ENCODE data around the gene CDKN2D.

The CDKN2D gene

DNA sequence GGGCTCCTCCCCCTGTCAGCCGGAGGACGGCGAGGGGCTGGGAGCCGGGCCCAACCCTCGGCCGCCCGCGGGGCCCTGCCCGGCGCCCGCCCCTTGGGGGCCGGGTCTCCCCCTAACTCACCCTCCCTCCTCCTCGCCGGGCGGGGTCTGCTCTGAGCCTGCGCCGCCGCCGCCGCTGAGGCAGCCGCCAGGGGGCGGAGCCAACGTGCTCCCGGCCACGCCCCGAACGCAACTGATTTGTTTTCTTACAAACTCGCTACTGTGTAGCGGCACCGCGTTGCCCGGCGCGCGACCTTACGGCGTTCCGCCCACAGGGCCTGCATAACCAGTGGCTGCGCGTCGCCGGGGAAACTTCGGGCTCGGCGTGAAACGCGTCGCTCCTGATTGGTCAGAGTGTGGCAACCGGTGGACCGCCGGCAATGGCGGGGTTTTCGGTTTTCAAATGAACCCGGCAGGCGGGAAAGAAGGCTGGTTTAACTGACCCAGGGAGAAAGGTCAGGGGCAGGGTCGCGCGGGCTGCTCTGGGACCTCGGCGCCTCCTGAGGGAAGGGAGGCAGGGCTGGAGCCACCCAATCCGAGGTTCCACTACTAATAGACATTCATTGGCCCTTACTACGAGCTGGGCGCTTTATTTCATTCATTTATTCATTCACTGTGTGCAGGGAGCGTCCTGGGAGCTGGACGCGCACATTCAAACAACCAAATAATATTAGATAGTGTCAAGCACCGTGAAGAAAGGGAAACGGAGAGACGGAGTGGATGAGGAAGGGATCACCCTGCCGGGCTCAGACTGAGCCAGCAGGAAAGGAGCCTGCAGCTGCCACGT is at the start of gene CDKN2D:
CDKN2D (minus strand) TSS at position 154 of the 826 bp plus-strand sequence. CDS start 326 bp downstream, outside the sequence.
- Histone ChIP-seq H3K4me3 (ENCODE audit: low read depth, low read length) (peak within 1 kb of the TSS; percentile 77), H3K27ac (peak within 1 kb of the TSS; percentile 98), H3K9me3 (ENCODE audit: severe bottlenecking) (no peaks in the 10 kb centered on the region), H3K36me3 (peaks cover 20% of the 10 kb centered on the region), H3K27me3 (ENCODE audit: insufficient read depth, low read depth, severe bottlenecking) (no peaks in the 10 kb centered on the region)
- peak; percentile 100 for DNase-seq
- TF ChIP-seq, protein P1, sequence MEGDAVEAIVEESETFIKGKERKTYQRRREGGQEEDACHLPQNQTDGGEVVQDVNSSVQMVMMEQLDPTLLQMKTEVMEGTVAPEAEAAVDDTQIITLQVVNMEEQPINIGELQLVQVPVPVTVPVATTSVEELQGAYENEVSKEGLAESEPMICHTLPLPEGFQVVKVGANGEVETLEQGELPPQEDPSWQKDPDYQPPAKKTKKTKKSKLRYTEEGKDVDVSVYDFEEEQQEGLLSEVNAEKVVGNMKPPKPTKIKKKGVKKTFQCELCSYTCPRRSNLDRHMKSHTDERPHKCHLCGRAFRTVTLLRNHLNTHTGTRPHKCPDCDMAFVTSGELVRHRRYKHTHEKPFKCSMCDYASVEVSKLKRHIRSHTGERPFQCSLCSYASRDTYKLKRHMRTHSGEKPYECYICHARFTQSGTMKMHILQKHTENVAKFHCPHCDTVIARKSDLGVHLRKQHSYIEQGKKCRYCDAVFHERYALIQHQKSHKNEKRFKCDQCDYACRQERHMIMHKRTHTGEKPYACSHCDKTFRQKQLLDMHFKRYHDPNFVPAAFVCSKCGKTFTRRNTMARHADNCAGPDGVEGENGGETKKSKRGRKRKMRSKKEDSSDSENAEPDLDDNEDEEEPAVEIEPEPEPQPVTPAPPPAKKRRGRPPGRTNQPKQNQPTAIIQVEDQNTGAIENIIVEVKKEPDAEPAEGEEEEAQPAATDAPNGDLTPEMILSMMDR (IDR thresholded peaks at IDR 0.05; ENCODE audit: low read depth, low read length): no peak

GRCh38 chr19:10617409-10618121 is 48.8 kb upstream of the CDKN2D start:
- Histone ChIP-seq H3K27ac (no peak overlapping the region), H3K4me3 (ENCODE audit: low read depth, low read length) (no peak overlapping the region)

DNA sequence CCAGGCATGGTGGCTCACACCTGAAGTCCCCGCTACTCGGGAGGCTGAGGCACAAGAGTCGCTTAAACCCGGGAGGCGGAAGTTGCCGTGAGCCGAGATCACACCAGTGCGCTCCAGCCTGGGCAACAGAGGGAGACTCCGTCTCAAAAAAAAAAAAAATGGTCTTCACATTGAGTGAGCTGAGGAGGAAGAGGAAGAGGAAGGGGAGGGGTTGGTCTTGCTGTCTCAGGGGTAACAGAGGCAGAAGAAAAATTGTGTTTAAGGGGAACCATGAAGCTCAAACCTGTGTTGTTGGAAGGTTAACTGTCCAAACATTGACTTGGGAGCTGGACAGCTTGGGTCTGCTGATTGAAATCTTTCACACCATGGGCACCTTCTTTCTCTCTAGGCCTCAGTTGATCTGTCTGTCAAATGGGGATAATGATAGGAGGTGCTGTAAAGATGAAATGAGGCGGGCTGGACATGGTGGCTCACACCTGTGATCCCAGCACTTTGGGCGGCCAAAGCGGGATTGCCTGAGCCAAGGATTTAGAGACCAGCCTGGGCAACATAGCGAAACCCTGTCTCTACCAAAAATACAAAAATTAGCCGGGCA is 46.7 kb upstream of the CDKN2D start:
- no peaks in the 10 kb centered on the region for H3K9me3 ChIP-seq (ENCODE audit: severe bottlenecking)
- no peak overlapping the region for H3K4me3 ChIP-seq (ENCODE audit: low read depth, low read length)
- no peak for DNase-seq
- no peak overlapping the region for H3K27ac ChIP-seq
- no peaks in the 10 kb centered on the region for H3K27me3 ChIP-seq (ENCODE audit: insufficient read depth, low read depth, severe bottlenecking)
- no peaks in the 10 kb centered on the region for H3K36me3 ChIP-seq
- TF ChIP-seq, protein P1 (IDR thresholded peaks at IDR 0.05; ENCODE audit: low read depth, low read length): no peak

More at GRCh38 chr19:10617409-10618121, 48.8 kb upstream of the CDKN2D start:
- Histone ChIP-seq H3K9me3 (ENCODE audit: severe bottlenecking) (no peaks in the 10 kb centered on the region), H3K27me3 (ENCODE audit: insufficient read depth, low read depth, severe bottlenecking) (no peaks in the 10 kb centered on the region), H3K36me3 (no peaks in the 10 kb centered on the region)
- no peak for DNase-seq
- TF ChIP-seq, protein P1 (IDR thresholded peaks at IDR 0.05; ENCODE audit: low read depth, low read length): no peak

- TF ChIP-seq, protein P1 (IDR thresholded peaks at IDR 0.05; ENCODE audit: low read depth, low read length): no peak
- DNase-seq: no peak
- Histone ChIP-seq H3K36me3 (no peaks in the 10 kb centered on the region), H3K27ac (no peak overlapping the region), H3K9me3 (ENCODE audit: severe bottlenecking) (no peaks in the 10 kb centered on the region), H3K27me3 (ENCODE audit: insufficient read depth, low read depth, severe bottlenecking) (no peaks in the 10 kb centered on the region), H3K4me3 (ENCODE audit: low read depth, low read length) (no peak overlapping the region)
These were observed 43.8 kb upstream of the CDKN2D start for GRCh38 chr19:10612499-10613119.

- no peak overlapping the region for H3K27ac ChIP-seq
- no peaks in the 10 kb centered on the region for H3K9me3 ChIP-seq (ENCODE audit: severe bottlenecking)
- TF ChIP-seq, protein P1 (IDR thresholded peaks at IDR 0.05; ENCODE audit: low read depth, low read length): no peak
- H3K4me3 ChIP-seq (ENCODE audit: low read depth, low read length): no peak overlapping the region
- no peaks in the 10 kb centered on the region for H3K27me3 ChIP-seq (ENCODE audit: insufficient read depth, low read depth, severe bottlenecking)
- no peaks in the 10 kb centered on the region for H3K36me3 ChIP-seq
- DNase-seq: peak; percentile 55
These were observed 43.1 kb upstream of the CDKN2D start for GRCh38 chr19:10611907-10612306.

Data from WERI-Rb-1 (cell line).